IPS-20b (cell line): ENCODE data around the gene GAS7.

Experiments used
- H3K27ac ChIP-seq: one replicate; pipeline ENCODE4 v1.5.1; 2013; ENCODE audit warnings: low read length
- H3K27me3 ChIP-seq: 2 replicates; pipeline ENCODE4 v1.6.1; 2013; ENCODE audit warnings: mild to moderate bottlenecking, low read length, inconsistent platforms; ENCODE audit not compliant: insufficient read depth
- H3K36me3 ChIP-seq: 2 replicates; pipeline ENCODE4 v1.6.1; 2013; ENCODE audit warnings: low read depth, mild to moderate bottlenecking, inconsistent platforms, low read length, moderate library complexity; ENCODE audit not compliant: insufficient read depth
- H3K4me1 ChIP-seq: 2 replicates; pipeline ENCODE4 v1.6.1; 2013; ENCODE audit warnings: mild to moderate bottlenecking, control low read depth, inconsistent platforms, low read length, moderate library complexity; ENCODE audit not compliant: insufficient read depth
- H3K4me3 ChIP-seq: 2 replicates; pipeline ENCODE4 v1.5.1; 2013; ENCODE audit warnings: mild to moderate bottlenecking, low read length, inconsistent platforms
- H3K9ac ChIP-seq: 2 replicates; pipeline ENCODE4 v1.6.1; 2013; ENCODE audit warnings: low read depth, mild to moderate bottlenecking, inconsistent platforms, low read length, moderate library complexity
- H3K9me3 ChIP-seq: 2 replicates; pipeline ENCODE4 v1.6.1; 2013; ENCODE audit warnings: mild to moderate bottlenecking, low read depth, low read length, inconsistent platforms; ENCODE audit not compliant: insufficient read depth

Gene GAS7

GRCh38 chr17:10217916-10218315 is 19.5 kb upstream of the GAS7 start:
- peaks cover 7% of the 10 kb centered on the region; the same call in 1 of the 2 replicates for H3K4me1 ChIP-seq
- H3K9me3 ChIP-seq = no peaks in the 10 kb centered on the region
- H3K9ac ChIP-seq = no peak overlapping the region
- no peak overlapping the region for H3K4me3 ChIP-seq
- no peaks in the 10 kb centered on the region for H3K36me3 ChIP-seq
- no peaks in the 10 kb centered on the region for H3K27me3 ChIP-seq
- no peak overlapping the region for H3K27ac ChIP-seq

- H3K27ac ChIP-seq = no peak overlapping the region
Observed at GRCh38 chr17:10216213-10216938, 18.0 kb upstream of the GAS7 start.

DNA sequence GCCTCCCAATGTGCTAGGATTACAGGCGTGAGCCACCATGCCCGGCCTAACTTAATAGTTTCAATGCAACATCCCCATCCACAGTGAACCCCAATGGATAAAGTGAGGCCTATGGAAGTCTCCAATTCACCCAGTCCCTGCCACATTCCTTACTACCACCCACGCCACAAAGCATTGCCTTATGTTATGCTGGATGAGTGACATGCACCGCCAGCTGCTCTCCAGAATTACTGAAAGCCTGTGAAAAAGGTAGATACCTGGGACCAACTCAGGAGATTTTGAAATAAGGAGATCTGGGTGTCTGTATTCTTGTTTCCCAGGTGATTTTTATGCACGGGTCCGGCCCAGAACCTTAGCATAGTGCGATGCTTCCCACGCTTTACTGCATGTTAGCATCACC is 16.9 kb upstream of the GAS7 start:
- no peaks in the 10 kb centered on the region for H3K36me3 ChIP-seq
- H3K9ac ChIP-seq = no peak overlapping the region
- H3K4me3 ChIP-seq = no peak overlapping the region
- no peaks in the 10 kb centered on the region for H3K27me3 ChIP-seq
- no peaks in the 10 kb centered on the region for H3K9me3 ChIP-seq
- H3K27ac ChIP-seq = no peak overlapping the region
- peaks cover 7% of the 10 kb centered on the region; the same call in 1 of the 2 replicates for H3K4me1 ChIP-seq

More at GRCh38 chr17:10216213-10216938, 18.0 kb upstream of the GAS7 start:
- Histone ChIP-seq H3K36me3 (no peaks in the 10 kb centered on the region), H3K27me3 (no peaks in the 10 kb centered on the region), H3K9ac (peak overlapping the region; percentile 51; the same call in 1 of the 2 replicates), H3K4me1 (peaks cover 7% of the 10 kb centered on the region; the same call in 1 of the 2 replicates), H3K9me3 (no peaks in the 10 kb centered on the region), H3K4me3 (peak overlapping the region; percentile 45; the same call in 1 of the 2 replicates)

DNA sequence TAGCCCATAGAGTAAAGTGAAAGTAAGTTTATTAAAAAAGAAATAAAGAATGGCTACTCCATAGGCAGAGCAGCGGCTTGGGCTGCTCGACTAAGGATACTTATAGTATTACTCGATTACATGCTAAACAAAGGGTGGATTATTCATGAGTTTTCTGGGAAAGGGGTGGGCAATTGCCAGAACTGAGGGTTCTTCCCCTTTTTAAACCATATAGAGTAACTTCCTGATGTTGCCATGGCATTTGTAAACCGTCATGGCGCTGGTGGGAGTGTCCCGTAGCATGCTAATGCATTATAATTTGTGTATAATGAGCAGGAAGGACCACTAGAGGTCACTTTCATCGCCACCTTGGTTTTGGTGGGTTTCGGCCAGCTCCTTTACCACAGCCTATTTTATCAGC is 13.3 kb upstream of the GAS7 start:
- H3K27me3 ChIP-seq = no peaks in the 10 kb centered on the region

DNA sequence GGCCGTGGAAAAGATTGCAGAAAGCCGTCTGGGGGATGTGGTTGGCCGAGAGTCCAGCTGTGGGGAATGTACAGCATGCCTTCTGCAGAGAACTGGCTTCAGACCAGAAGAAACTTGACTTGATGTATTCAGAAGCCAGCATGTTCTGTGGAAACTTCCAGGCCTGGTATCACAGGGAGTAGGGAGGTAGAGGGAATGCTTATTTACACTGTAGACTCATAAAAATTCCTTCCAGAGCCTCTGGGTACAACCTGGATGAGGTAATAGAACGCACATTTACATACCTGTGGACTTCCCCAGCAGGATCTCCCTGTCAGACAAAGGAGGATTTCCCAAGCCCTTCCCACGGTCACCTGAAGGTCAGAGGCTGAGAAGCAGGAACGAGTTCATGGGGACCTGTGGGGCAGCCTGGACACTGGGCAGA is 11.8 kb upstream of the GAS7 start:
- no peak overlapping the region for H3K27ac ChIP-seq
- H3K4me1 ChIP-seq = peaks cover 15% of the 10 kb centered on the region; the same call in 1 of the 2 replicates
- H3K36me3 ChIP-seq = no peaks in the 10 kb centered on the region
- H3K4me3 ChIP-seq = no peak overlapping the region
- peaks cover 10% of the 10 kb centered on the region for H3K9me3 ChIP-seq
- H3K9ac ChIP-seq = no peak overlapping the region
- no peaks in the 10 kb centered on the region for H3K27me3 ChIP-seq

More for the DNA sequence above, 13.3 kb upstream of the GAS7 start:
- no peak overlapping the region for H3K9ac ChIP-seq
- H3K4me3 ChIP-seq = no peak overlapping the region
- H3K4me1 ChIP-seq = peaks cover 22% of the 10 kb centered on the region; the same call in 1 of the 2 replicates
- no peaks in the 10 kb centered on the region for H3K9me3 ChIP-seq
- H3K27ac ChIP-seq = no peak overlapping the region
- H3K36me3 ChIP-seq = no peaks in the 10 kb centered on the region

DNA sequence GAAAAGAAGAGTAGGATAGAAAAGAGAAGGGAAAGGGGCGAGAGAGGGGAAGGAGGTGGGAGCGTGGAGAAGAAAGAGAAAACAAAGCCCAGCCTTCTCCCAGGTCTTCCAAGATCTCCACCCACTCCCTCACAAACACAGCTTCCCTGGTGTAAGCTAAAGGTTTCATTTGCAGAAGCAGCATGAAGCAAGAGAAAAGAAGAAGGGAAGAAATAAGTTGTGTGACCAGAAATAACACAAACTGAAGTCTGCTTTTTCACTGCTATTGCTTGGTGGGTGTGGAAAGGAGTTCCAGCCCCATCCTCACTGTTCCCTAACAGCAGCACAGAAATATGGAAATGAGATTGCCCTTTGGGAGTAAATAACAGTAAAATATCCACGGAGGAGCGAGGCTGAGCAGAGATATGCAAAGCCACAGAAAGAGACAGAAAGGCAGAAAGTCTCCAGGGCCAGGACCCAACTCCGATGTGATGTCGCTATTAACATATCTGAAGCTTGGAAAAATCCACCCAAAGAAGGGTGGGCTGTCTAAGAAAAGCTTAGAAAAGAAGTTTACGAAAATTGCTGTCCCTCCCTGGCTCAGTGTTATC is 10.3 kb upstream of the GAS7 start:
- Histone ChIP-seq H3K27me3 (no peaks in the 10 kb centered on the region), H3K36me3 (no peaks in the 10 kb centered on the region), H3K4me1 (peaks cover 15% of the 10 kb centered on the region; the same call in 1 of the 2 replicates), H3K4me3 (no peak overlapping the region), H3K9ac (no peak overlapping the region; the same call in 1 of the 2 replicates), H3K27ac (peak overlapping the region; percentile 49), H3K9me3 (peaks cover 25% of the 10 kb centered on the region)

DNA sequence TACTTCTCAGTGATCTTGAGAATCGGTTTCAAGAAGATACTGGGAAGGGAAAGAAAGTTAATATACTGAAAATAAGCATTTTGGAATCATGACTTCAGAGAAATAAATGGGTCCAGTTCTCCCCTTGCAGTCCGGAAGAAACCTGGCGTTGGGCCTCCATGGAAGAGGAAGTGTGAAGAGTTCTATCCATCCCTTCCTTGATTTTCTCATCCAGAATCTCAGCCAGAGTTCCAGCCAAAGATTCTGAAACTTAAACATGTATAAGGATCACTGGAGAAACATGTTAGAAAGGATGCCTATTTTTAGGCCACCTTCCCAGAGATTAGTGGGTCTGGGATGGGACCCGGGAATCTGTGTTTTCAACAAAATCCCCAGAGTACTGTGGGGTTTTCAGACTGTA is 8.7 kb upstream of the GAS7 start:
- Histone ChIP-seq H3K9ac (no peak overlapping the region), H3K4me3 (no peak overlapping the region), H3K36me3 (no peaks in the 10 kb centered on the region), H3K4me1 (peaks cover 15% of the 10 kb centered on the region; the same call in 1 of the 2 replicates), H3K9me3 (peaks cover 25% of the 10 kb centered on the region), H3K27me3 (no peaks in the 10 kb centered on the region), H3K27ac (no peak overlapping the region)

DNA sequence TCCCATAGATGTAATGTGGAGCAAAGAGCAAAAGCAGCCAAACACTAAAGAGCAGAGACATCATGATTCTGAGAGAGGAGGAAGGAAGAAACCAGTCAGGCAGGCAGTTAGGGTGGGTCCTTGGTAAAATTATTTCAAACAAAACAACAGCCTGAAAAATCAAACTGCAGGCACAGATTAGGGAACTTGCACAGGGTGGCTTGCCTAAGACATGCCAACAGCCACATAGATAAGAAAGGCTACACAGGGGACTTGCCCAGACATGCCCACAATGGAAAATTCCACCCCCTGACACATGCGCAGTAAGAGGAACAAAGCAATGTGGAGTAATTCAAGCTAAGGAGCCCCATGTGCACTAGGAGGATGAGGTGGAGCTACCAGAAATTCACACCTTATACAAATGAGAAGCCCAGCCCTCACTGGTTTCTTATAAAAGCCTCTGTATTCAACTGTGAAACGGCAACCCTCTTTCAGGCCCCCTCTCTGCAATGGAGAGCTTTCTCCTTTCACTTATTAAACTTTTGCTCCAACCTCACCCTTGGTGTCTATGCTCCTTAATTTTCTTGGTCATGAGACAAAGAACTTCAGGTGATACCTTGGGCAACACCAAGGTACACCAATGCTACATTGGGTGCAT is 7.3 kb upstream of the GAS7 start:
- no peak overlapping the region for H3K9ac ChIP-seq
- peaks cover 3% of the 10 kb centered on the region for H3K27me3 ChIP-seq
- peaks cover 25% of the 10 kb centered on the region for H3K9me3 ChIP-seq
- no peak overlapping the region for H3K4me3 ChIP-seq
- no peaks in the 10 kb centered on the region for H3K36me3 ChIP-seq
- no peak overlapping the region for H3K27ac ChIP-seq
- peaks cover 15% of the 10 kb centered on the region; the same call in 1 of the 2 replicates for H3K4me1 ChIP-seq

DNA sequence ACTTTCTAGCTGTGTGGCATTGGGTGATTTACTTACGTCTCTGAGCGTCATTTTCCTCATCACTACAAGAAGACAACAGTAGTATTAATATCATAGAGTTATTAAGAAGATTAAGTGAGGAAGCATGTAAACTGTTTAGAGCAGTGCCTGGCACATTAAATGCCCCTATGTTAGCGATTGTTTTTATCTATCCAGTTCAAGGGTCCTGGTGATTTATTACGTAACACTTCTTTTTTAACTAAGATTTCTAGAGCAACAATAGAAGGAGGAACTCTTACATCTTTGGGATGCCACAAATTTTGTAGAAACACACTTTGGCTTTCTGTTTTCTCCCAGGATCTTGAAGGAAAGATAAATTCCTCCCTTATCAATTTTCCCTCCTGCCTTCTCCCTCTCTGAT is 3.3 kb upstream of the GAS7 start:
- no peaks in the 10 kb centered on the region for H3K4me1 ChIP-seq
- no peak overlapping the region for H3K9ac ChIP-seq
- H3K36me3 ChIP-seq = no peaks in the 10 kb centered on the region
- peaks cover 40% of the 10 kb centered on the region for H3K27me3 ChIP-seq
- H3K4me3 ChIP-seq = no peak overlapping the region
- peaks cover 25% of the 10 kb centered on the region for H3K9me3 ChIP-seq
- no peak overlapping the region for H3K27ac ChIP-seq

DNA sequence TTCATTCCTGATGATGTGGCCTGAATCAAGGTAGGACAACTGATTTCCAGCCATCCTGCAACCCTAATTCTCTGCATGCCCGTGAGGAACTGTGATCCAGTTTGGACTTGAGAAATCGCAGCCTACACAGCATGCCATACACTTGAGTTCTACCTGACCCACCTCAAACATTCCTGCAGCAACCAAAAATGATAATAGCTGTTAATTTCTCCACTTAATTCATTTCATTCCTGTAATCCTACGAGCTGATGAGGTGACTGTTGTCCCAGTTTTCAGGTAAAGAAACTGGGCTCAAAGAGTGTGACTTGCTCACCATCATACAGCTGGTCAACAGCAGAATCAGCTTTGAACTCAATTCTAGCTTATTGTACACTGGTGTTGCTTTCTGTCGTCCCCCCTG is 2.2 kb upstream of the GAS7 start:
- no peaks in the 10 kb centered on the region for H3K4me1 ChIP-seq
- H3K9ac ChIP-seq = no peak overlapping the region
- H3K36me3 ChIP-seq = no peaks in the 10 kb centered on the region
- H3K27ac ChIP-seq = no peak overlapping the region
- peaks cover 20% of the 10 kb centered on the region for H3K9me3 ChIP-seq
- H3K27me3 ChIP-seq = peaks cover 50% of the 10 kb centered on the region
- no peak overlapping the region for H3K4me3 ChIP-seq

- H3K4me3 ChIP-seq = no peak overlapping the region
- H3K27me3 ChIP-seq = peaks cover 56% of the 10 kb centered on the region
- no peaks in the 10 kb centered on the region for H3K4me1 ChIP-seq
- H3K27ac ChIP-seq = no peak overlapping the region
- H3K9ac ChIP-seq = no peak overlapping the region
- peaks cover 13% of the 10 kb centered on the region for H3K9me3 ChIP-seq
- H3K36me3 ChIP-seq = no peaks in the 10 kb centered on the region
Observed at GRCh38 chr17:10200016-10200415, 1.6 kb upstream of the GAS7 start.
